Femur (tissue), 1 donor: ENCODE results near the gene POTEJ.
"Not testable (repeated sequence)": the region's sequence is repeated elsewhere in the genome, so short reads cannot be mapped to it uniquely, and the experiment has no call there.

Source experiments
- DNase-seq: peaks from one replicate; pipeline ENCODE4 v3.0.0-alpha.2; 2017

POTEJ gene

GRCh38 chr2:130611140-130611539 is at the start of gene POTEJ:
Gene POTEJ, plus strand, starts transcription at chr2:130611440. Its CDS starts 93 bp downstream, at chr2:130611533.
- not testable (repeated sequence) for DNase-seq

- not testable (repeated sequence) for DNase-seq
Observed at GRCh38 chr2:130566165-130566564, 45.1 kb upstream of the POTEJ start.

GRCh38 chr2:130571929-130572328 is 39.3 kb upstream of the POTEJ start:
- DNase-seq = not testable (repeated sequence)

- not testable (repeated sequence) for DNase-seq
Observed at GRCh38 chr2:130574230-130574629, 37.0 kb upstream of the POTEJ start.

GRCh38 chr2:130576209-130576784 is 34.9 kb upstream of the POTEJ start:
- DNase-seq = not testable (repeated sequence)

GRCh38 chr2:130577559-130577958 is 33.7 kb upstream of the POTEJ start:
- not testable (repeated sequence) for DNase-seq

GRCh38 chr2:130579121-130579520 is 32.1 kb upstream of the POTEJ start:
- not testable (repeated sequence) for DNase-seq

GRCh38 chr2:130581491-130581890 is 29.7 kb upstream of the POTEJ start:
- DNase-seq = not testable (repeated sequence)

GRCh38 chr2:130582970-130583369 is 28.3 kb upstream of the POTEJ start:
- not testable (repeated sequence) for DNase-seq

GRCh38 chr2:130583582-130583981 is 27.7 kb upstream of the POTEJ start:
- DNase-seq = not testable (repeated sequence)

- not testable (repeated sequence) for DNase-seq
Observed at GRCh38 chr2:130584726-130585125, 26.5 kb upstream of the POTEJ start.

- DNase-seq = not testable (repeated sequence)
Observed at GRCh38 chr2:130588688-130589458, 22.4 kb upstream of the POTEJ start.

- not testable (repeated sequence) for DNase-seq
Observed at GRCh38 chr2:130590170-130590841, 20.9 kb upstream of the POTEJ start.

GRCh38 chr2:130590842-130591359 is 20.3 kb upstream of the POTEJ start:
- DNase-seq = not testable (repeated sequence)

- not testable (repeated sequence) for DNase-seq
Observed at GRCh38 chr2:130592791-130593414, 18.3 kb upstream of the POTEJ start.

GRCh38 chr2:130594011-130594410 is 17.2 kb upstream of the POTEJ start:
- DNase-seq = not testable (repeated sequence)

GRCh38 chr2:130596757-130597156 is 14.5 kb upstream of the POTEJ start:
- not testable (repeated sequence) for DNase-seq

- not testable (repeated sequence) for DNase-seq
Observed at GRCh38 chr2:130597994-130598393, 13.2 kb upstream of the POTEJ start.

GRCh38 chr2:130598463-130598862 is 12.8 kb upstream of the POTEJ start:
- not testable (repeated sequence) for DNase-seq

- DNase-seq = not testable (repeated sequence)
Observed at GRCh38 chr2:130599393-130599792, 11.8 kb upstream of the POTEJ start, which contains the start of gene CFC1. Gene CFC1, minus strand, starts transcription at chr2:130599575. Its CDS starts 288 bp downstream, at chr2:130599287.

- not testable (repeated sequence) for DNase-seq
Observed at GRCh38 chr2:130599926-130600325, 11.3 kb upstream of the POTEJ start.

GRCh38 chr2:130601648-130602302 is 9.5 kb upstream of the POTEJ start:
- DNase-seq = not testable (repeated sequence)
